IMR-90 (cell line): Measurements from ENCODE around the gene LRRC56.

ENCODE experiments used
- BHLHE40 ChIP-seq: fragments of 150-350 bp; IDR thresholded peaks from 2 replicates; pipeline ENCODE4 v1.6.1; 2016; ENCODE audit warnings: mild to moderate bottlenecking, low read depth, low read length
- FOS ChIP-seq: fragments of 150-350 bp; IDR thresholded peaks from 2 replicates; pipeline ENCODE4 v1.6.1; 2016; ENCODE audit warnings: low read depth, low read length
- POLR2A ChIP-seq: IDR thresholded peaks from 2 replicates; pipeline ENCODE4 v1.6.1; 2012; ENCODE audit warnings: mild to moderate bottlenecking, low read depth, low read length
- RAD21 ChIP-seq: IDR thresholded peaks from 2 replicates; pipeline ENCODE4 v1.6.1; 2012; ENCODE audit warnings: low read length, improper control_type of control experiment
- RCOR1 ChIP-seq: IDR thresholded peaks from 2 replicates; pipeline ENCODE4 v1.6.1; 2012; ENCODE audit warnings: mild to moderate bottlenecking, low read length, improper control_type of control experiment; ENCODE audit not compliant: insufficient replicate concordance
- TF ChIP-seq, protein P1 (sequence below): conservative IDR thresholded peaks from 2 replicates; pipeline ENCODE4 v1.5.1; 2012; ENCODE audit warnings: mild to moderate bottlenecking, low read depth, low read length, improper control_type of control experiment
- TF ChIP-seq, protein P2 (sequence below): fragments of 150-350 bp; IDR thresholded peaks from 2 replicates; pipeline ENCODE4 v1.6.1; 2016; ENCODE audit warnings: low read depth, mild to moderate bottlenecking, low read length, moderate library complexity, borderline replicate concordance

DNA sequence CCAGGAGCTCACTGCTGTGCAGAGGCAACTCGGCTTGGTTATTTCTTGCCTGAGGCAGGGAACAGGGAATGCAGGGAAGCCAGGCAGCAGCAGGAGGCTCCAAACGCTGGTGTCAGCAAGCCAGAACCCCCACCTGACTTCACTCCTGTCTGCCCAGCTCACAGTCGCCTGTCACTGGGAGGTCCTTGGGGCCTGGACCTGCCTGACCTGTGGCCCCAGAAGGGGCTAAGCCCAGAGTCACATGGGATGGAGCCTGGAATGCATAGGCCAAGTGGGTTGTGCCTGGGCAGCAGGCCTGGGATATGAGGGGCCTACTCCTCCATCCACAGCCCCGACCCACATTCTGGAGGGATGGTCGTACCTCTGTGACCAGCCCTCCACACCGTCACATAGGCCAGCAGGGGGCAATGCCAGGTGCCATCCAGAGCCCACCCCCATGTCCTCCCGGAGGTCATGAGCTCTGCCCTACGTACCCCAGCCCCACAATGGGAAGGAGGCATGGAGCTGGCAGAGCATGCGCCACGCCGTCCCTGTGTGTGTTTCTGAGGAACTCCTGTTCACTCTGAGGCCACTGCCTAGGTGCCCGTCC, 28.7 kb downstream of the LRRC56 start:
- TF ChIP-seq, protein P1, sequence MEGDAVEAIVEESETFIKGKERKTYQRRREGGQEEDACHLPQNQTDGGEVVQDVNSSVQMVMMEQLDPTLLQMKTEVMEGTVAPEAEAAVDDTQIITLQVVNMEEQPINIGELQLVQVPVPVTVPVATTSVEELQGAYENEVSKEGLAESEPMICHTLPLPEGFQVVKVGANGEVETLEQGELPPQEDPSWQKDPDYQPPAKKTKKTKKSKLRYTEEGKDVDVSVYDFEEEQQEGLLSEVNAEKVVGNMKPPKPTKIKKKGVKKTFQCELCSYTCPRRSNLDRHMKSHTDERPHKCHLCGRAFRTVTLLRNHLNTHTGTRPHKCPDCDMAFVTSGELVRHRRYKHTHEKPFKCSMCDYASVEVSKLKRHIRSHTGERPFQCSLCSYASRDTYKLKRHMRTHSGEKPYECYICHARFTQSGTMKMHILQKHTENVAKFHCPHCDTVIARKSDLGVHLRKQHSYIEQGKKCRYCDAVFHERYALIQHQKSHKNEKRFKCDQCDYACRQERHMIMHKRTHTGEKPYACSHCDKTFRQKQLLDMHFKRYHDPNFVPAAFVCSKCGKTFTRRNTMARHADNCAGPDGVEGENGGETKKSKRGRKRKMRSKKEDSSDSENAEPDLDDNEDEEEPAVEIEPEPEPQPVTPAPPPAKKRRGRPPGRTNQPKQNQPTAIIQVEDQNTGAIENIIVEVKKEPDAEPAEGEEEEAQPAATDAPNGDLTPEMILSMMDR = no peak
- TF ChIP-seq POLR2A (no peak), FOS (no peak), RCOR1 (no peak), BHLHE40 (no peak), RAD21 (no peak)
- TF ChIP-seq, protein P2, sequence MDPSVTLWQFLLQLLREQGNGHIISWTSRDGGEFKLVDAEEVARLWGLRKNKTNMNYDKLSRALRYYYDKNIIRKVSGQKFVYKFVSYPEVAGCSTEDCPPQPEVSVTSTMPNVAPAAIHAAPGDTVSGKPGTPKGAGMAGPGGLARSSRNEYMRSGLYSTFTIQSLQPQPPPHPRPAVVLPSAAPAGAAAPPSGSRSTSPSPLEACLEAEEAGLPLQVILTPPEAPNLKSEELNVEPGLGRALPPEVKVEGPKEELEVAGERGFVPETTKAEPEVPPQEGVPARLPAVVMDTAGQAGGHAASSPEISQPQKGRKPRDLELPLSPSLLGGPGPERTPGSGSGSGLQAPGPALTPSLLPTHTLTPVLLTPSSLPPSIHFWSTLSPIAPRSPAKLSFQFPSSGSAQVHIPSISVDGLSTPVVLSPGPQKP = no peak
